GM21786 (cell line): ENCODE results near the gene TGIF1.
"Not testable (repeated sequence)": the region's sequence is repeated elsewhere in the genome, so short reads cannot be mapped to it uniquely, and the experiment has no call there.

Experiments
- ATAC-seq: cut with Tn5 transposase; IDR thresholded peaks from one replicate; pipeline ENCODE4 v1.9.1; 2021; ENCODE audit not compliant: unreplicated experiment

Gene TGIF1

GRCh38 chr18:3450012-3450798 lies at the start of gene TGIF1:
Gene TGIF1, plus strand, starts transcription at chr18:3450172. Its CDS starts 318 bp downstream, at chr18:3450490.
- no peak for ATAC-seq

GRCh38 chr18:3400567-3401296 lies 49.2 kb upstream of the TGIF1 start:
- no peak for ATAC-seq

GRCh38 chr18:3401669-3402620 lies 48.0 kb upstream of the TGIF1 start:
- ATAC-seq: peak; percentile 88

- ATAC-seq: no peak
Observed at GRCh38 chr18:3402982-3403451, 47.0 kb upstream of the TGIF1 start.

GRCh38 chr18:3405713-3406112 lies 44.3 kb upstream of the TGIF1 start:
- no peak for ATAC-seq

DNA sequence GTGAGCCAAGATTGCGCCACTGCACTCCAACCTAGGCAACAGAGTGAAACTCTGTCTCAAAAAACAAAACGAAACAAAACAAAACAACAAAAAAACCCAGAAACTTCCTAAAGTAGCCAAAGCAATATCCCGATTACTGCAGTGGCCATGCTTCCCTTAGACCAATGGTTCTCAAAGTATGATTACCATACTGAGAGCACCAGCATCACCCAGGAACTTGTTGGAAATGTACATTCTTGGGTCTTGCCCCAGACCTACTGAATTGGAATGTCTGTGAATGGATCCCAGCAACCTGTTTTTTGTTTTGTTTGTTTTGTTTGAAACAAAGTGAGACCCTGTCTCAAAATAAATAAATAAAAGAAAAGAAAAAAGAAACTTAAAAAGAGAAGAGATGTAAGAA lies 41.9 kb upstream of the TGIF1 start:
- ATAC-seq: no peak

DNA sequence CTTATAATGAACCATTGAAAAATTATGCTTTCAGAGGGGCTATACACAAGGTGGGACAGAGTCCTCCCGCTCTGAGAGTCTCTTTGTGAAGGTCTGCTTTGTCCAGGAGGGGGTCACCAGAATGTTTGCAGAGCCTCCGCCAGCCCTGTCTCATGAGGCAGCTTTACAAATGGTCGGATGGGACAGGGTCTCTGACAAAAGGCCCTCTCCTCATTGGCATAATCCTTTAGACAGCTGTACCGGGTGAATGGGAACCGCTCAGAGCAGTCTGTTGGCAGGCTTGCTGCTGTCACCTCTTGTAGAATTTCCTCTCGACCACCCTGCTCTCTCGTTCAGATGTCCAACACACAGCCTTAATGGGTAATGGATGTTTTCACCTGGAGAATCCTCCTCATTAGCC lies 40.2 kb upstream of the TGIF1 start:
- ATAC-seq: no peak

DNA sequence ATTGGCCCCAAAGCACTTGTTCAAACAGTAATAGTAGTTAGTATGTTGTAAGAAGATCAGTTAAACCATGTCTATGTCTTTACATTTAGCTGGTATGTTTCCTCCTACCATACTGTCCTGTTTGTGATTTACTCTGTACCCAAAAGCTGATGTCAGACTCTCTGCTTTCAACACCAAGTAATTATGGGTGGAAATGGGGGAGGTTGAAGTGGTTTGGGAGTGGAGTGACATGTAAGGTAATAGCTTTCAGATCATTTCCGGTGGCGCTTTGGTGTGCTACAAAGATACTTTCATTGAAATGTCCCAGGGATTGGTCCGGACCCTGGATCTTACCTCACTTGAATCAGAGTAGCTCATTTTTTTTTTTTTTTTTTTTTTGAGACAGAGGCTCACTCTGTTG lies 39.7 kb upstream of the TGIF1 start:
- ATAC-seq: no peak

- ATAC-seq: not testable (repeated sequence)
Observed at GRCh38 chr18:3410876-3411275, 39.1 kb upstream of the TGIF1 start.

DNA sequence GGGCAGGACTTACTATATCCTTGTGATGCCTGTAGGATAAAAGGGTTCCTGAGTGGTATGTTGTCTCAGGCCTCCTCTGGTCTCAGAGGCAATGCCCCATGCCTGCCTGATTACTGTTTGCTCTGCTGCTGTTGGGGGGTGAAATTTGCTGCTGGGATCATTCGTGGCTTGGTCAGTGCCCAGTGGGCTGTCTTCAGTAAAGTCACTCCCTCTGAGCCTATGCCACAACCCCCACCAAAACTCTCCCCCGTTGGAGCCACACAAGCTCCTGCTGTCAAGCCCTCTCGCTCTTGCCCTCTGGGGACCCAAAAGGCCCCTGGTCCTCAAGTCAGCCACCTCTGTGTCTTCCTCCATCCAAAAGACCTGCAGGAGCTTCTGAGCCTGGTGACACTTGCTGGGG lies 38.6 kb upstream of the TGIF1 start:
- no peak for ATAC-seq

DNA sequence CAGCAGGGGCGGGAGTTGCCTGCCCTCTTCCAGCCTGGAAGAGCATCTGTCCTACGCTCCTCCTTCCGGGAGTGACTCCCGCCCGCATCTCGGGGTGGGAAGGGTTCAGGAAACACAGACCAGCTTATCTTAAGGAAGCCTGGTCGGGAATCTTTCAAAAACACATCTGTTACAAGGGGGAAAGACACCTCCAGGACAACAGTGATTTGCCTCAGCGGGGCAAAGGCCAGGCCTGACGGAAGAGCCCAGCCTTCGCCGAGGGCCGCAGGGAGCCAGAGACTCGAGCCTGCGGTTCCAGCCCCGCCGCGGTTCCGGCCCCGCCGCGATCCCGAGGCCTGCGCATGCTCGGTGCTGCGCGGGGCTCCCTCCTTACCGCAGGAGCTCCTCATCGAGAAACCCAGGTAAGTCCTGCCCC lies 38.1 kb upstream of the TGIF1 start:
- ATAC-seq: no peak

GRCh38 chr18:3412528-3412927 lies 37.4 kb upstream of the TGIF1 start:
- not testable (repeated sequence) for ATAC-seq

DNA sequence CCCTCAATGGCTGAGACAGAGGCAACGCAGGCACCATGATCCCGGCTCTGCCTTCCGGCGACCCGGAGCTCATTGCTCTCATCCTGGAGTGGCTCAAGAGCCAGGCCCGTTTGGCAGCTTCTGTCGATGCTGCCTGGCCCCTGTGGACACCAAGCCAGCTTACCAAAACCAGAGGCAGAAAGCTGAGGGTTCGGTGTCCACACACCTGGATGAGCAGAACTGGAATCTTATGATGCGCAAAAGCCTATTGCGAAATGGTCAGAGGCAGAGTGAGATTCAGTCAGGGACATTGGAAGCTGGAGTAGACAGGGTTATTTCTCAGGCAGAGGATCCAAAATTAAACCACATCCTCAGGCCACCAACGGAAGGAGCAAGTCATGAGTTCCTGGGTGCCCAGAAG lies 34.9 kb upstream of the TGIF1 start:
- no peak for ATAC-seq

DNA sequence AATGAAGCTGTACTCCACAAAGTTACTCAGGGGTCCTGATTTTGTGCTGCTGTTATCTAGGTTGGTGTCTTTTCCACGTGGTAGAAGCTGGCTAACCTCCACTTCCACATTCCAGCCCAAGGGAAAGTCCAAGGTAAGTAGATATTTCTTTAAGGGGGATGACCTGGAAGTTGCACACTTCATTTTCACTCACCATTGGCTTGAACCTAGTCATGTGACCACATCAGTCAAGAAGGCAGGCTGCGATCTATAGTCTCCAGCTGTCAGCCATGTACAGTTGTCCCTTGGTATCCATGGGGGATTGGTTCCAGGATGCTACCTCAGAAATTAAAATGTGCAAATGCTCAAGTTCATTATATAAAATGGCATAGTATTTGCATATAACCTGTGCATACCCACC lies 31.9 kb upstream of the TGIF1 start:
- ATAC-seq: no peak

DNA sequence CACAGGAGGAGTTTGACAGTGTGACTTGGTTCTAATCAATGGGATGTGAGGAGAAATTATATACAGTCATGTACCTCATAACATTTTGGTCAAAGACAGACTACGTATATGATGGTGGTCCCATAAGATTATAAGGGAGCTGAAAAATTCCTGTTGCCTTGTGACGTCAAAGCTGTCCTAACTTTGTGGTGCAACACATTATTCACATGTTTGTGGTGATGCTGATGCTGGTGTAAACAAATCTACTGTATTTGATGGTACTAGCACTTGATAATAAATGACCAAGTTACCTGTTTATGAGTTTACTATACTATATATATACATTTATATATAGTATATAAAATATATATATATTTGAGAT lies 29.1 kb upstream of the TGIF1 start:
- ATAC-seq: no peak

GRCh38 chr18:3422905-3423304 lies 27.1 kb upstream of the TGIF1 start:
- ATAC-seq: no peak

DNA sequence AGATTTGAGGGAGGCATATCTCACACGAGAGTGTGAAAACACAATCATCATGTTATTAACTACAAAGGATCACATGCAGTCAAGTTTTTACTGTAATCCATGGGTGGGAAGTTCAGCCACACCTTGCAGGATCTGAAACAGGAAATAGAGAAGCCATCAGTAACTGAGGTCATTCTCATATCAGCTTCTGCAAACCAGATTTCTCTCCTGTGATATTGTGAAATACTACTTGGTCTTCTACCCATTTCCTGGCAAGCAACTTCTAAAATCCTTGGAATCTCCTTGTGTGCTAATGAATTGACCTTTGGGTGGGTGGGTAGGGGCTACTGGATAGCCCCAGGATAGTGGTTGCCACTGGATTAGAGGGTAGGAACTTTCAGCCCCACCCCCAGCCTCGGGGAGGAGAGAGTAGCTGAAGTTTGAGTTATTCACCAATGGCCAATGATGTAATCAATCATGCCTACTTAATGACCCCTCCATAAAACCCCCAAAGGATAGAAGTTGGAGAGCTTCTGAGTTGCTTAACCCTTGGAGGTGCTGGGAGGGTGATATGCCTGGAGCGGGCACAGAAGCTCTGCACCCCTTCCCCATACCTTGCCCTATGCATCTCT lies 25.6 kb upstream of the TGIF1 start:
- no peak for ATAC-seq

- no peak for ATAC-seq
Observed at GRCh38 chr18:3425030-3425429, 24.9 kb upstream of the TGIF1 start.

DNA sequence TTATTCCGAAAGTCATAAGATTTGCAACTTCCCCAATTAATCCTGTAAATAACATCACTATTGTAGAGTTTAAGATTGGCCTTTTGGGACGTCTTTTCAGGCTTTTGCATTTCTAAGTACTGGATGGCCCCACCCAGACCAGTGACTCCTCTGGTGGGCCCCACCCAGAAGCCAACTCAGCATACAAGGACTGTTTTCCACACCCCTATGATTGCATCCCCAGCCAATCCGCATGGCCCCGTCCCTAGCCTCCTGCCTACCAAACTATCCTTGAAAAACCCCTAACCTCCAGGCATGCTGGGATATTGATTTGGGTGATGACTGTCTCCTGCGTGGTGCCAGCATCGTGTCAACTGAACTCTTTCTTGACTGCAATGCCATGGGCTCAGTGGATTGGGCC lies 24.5 kb upstream of the TGIF1 start:
- no peak for ATAC-seq

DNA sequence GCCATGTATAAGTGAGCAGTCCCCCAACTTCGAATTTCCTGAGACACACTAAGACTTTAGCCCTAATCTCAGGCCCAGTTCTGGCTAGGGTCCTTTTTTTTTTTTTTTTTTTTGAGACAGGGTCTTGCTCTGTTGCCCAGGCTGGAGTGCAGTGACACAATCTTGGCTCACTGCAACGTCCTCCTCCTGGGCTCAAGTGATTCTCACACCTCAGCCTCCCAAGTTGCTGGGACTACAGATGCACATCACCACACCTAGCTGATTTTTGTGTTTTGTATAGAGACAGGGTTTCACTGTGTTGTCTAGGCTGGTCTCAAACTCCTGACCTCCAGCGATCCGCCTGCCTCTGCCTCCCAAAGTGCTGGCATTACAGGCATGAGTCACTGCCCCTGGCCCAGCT lies 23.9 kb upstream of the TGIF1 start:
- no peak for ATAC-seq

DNA sequence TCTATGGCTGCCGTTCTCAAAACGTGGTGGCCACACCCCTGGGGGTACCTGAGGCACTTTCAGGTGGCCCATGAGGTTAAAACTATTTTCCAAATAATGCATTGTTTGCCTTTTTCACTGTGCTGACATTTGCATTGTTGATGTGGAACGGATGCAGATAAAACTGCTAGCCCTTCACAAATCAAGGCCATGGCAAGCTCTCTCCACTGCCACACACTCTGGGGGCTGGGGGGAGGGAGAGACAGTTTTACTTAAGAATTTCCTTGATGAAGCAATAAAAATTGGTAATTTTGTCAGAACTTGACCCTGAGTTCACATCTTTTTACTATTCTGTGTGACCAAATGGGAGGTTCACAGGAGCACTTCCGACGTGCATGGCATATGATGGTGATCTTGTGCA lies 22.0 kb upstream of the TGIF1 start:
- ATAC-seq: no peak
